Melanocyte of skin (primary cell): Measurements from ENCODE around the gene FIGNL2. TPM values are rescaled to one million over a fixed set of nuclear protein-coding genes. Genes with fewer than 3 reads are reported as not detected.

Experiments
- total RNA-seq, 2 donors: library from RNA; depleted of rRNA; stranded (reverse); fragments of >200 nt; gene quantifications; 2 replicates each; pipeline ENCODE4 v1.2.3, GENCODE V29; 2012

Gene FIGNL2
- total RNA-seq: under 1 TPM in 1 of 2 donors, not detected in 1; under 0.01 TPM

DNA sequence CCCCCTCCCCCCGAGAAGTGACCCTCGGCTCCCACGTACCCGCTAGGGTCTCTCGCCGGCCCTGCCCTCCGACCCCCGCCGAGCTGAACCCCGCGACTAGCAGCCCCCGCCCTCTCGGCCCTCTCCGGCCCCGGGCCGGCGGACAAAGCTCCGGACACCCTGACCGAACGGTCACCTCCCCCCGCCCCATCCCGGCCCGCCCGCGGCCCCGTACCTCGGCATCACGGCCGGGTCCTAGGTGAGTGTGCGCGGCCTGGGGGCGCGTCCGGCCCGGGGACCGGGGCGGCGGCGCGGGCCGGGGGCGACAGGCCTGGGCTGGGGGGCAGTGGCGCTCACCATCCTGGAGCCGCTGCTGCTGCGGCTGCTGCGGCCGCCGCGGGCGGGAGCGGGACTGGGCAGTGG is at the start of gene FIGNL2:
Gene FIGNL2 (minus strand): TSS at position 393 of the 402 bp plus-strand sequence. CDS start 26,305 bp downstream, outside the sequence.

GRCh38 chr12:51887476-51888315 is 39.2 kb upstream of the FIGNL2 start, which contains the start of gene ANKRD33:
Gene ANKRD33, plus strand, starts transcription at chr12:51888103. Its CDS starts 84 bp downstream, at chr12:51888187.

Other genes with a start within 250 kb of the FIGNL2 start
- gene ANKRD33, start 39.4 kb upstream of the FIGNL2 start, total RNA-seq: not detected
- under 1 TPM; 0.34 to 1.00 TPM for gene ACVRL1, start 58.8 kb upstream of the FIGNL2 start, total RNA-seq
- 1 to 10 TPM; 6.5 to 7.7 TPM for gene ACVR1B, start 103.0 kb upstream of the FIGNL2 start, total RNA-seq
- 10 to 100 TPM; 32.0 to 52.0 TPM for gene TAMALIN, start 158.2 kb upstream of the FIGNL2 start, total RNA-seq
- 10 to 100 TPM in 1 of 2 donors, 1 to 10 TPM in 1; 7.2 to 11.0 TPM for gene NR4A1, start 202.7 kb upstream of the FIGNL2 start, total RNA-seq
- 10 to 100 TPM; 33.4 to 70.6 TPM for gene ATG101, start 221.3 kb upstream of the FIGNL2 start, total RNA-seq
- gene SMIM41, start 231.0 kb upstream of the FIGNL2 start, total RNA-seq: not detected